HG02870 (cell line): Measurements from ENCODE around the gene ZNF200.
"Not testable (repeated sequence)": the region's sequence is repeated elsewhere in the genome, so short reads cannot be mapped to it uniquely, and the experiment has no call there.

Source experiments
- ATAC-seq: cut with Tn5 transposase; IDR thresholded peaks from one replicate; pipeline ENCODE4 v1.9.1; 2021; ENCODE audit warnings: mild to moderate bottlenecking, moderate library complexity; ENCODE audit not compliant: unreplicated experiment

The ZNF200 gene

DNA sequence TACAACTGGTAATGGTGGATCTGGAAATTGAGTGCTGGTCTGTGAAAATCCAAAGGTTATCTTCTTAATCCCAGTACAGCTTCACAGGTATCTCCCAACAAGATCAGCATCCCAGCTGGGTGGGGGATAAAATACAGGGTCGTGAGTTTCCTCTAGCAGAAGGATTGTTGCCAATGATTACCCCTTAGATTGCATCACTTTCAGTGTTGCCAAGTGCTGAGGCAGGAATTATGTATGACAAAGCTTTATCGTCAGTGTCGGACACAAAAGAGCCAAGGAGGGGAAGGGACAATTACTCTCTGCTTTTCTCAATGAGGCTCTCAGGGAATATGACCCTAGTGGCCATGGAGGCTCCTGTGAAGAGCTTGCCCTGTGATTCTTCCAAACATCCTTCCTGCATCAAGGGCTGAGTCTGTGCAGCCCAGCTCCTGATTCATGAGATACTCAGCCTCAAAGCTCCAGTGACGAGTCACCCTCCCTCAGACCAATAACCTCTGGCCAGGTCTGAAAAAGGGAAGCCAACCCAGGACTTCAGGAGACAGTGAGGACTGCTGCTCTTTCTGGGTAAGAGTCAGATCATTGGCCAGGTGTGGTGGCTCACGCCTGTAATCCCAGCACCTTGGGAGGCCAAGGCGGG is 31.9 kb downstream of the ZNF200 start:
- no peak for ATAC-seq

DNA sequence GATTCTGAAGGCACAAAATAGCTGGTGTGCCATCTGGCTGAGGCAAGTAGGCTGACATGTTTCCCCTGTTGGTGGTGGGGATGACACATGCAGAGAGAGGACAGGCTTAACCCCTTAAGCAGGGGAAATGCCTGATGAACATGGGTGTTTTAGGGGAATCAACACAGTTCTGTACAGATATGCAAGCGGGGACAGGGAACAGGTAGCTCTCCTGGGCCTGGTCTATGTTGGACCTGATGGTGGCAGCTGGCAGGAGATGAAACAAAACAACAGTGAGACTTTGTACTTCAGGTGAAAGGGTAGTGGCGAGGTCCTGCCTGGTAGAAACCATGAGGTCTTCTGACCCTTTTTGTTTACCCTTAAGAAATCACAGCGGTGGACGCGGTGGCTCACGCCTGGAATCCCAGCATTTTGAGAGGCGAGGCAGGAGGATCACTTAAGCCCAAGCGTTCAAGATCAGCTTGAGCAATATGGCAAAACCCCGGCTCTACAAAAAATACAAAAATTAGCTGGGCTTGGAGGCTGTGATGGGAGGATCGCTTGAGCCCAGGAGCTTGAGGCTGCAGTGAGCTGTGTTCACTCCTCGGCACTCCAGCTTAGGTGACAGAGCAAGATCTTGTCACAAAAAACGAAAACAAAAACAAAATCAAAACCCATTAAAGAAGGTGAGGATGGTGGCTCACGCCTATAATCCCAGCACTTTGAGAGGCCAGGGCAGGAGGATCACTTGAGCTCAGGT is 36.5 kb downstream of the ZNF200 start:
- no peak for ATAC-seq

GRCh38 chr16:3197694-3198333 is 37.1 kb downstream of the ZNF200 start:
- not testable (repeated sequence) for ATAC-seq

GRCh38 chr16:3195975-3196374 is 39.0 kb downstream of the ZNF200 start:
- no peak for ATAC-seq

GRCh38 chr16:3194792-3195191 is 40.2 kb downstream of the ZNF200 start:
- no peak for ATAC-seq

GRCh38 chr16:3193221-3194212 is 41.4 kb downstream of the ZNF200 start:
- ATAC-seq, result no peak

DNA sequence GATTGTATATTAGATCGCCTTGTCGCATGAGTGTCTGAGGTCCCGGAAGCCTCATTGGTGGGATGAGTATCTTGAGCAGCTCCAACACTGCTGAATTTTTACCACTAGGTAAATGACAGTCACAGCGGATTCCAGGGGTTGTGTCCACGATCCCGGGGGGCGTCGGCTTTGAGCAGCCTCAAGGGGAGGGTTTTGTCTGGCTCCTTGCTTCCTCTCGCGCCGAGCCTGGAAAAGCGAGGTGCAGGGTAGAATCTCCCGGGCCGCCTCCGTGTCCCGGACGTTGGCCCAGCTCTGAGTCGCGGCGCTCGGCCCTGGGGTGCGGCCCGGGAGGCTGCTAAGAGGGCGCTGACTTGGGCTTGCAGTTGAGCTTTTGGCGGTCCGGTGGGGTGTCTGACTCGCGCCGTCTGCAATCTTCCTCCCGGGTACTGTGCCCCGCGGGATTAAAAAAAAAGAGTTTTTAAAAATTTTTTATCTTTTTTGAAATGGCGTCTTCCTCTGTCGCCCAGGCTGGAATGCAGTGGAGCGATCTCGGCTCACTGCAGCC is 42.4 kb downstream of the ZNF200 start:
- no peak for ATAC-seq

DNA sequence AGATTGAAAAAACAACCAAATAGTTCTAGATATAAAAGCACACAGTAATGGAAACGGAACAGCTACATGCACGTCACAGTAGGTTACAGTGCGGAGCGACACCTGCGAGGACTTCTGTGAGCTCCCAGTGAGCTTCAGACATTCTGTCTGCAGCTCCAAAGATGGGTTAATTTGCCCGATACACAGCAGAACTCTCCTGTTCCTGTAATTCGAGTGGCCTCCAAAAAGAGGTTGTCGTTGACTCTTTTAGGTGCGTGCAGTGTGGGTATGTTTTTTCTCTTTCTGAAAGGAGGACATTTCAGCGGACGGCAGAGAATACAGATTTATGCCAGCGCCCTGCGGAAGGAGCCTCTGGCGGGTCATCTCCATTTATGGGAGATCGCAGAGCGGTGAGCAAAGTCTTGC is 44.0 kb downstream of the ZNF200 start:
- no peak for ATAC-seq

DNA sequence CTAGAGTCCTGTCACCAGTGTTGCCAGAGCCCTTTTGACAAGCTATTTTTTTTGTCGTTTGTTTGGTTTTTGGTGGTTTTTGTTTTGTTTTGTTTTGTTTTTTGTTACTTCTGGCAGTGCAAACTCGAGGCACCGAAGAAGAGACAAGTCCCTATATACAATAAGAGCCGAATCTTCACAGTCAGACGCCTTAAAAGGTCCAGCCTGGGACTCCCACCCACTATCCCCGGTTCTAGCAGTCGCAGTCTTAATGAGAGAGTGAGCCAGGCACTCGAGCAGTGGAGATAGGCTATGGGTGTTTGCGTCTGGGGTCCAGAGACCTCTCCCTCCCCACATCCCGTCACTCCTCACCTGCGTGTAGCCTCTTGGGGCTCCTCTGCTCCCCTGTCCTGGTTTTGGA is 45.1 kb downstream of the ZNF200 start:
- no peak for ATAC-seq

DNA sequence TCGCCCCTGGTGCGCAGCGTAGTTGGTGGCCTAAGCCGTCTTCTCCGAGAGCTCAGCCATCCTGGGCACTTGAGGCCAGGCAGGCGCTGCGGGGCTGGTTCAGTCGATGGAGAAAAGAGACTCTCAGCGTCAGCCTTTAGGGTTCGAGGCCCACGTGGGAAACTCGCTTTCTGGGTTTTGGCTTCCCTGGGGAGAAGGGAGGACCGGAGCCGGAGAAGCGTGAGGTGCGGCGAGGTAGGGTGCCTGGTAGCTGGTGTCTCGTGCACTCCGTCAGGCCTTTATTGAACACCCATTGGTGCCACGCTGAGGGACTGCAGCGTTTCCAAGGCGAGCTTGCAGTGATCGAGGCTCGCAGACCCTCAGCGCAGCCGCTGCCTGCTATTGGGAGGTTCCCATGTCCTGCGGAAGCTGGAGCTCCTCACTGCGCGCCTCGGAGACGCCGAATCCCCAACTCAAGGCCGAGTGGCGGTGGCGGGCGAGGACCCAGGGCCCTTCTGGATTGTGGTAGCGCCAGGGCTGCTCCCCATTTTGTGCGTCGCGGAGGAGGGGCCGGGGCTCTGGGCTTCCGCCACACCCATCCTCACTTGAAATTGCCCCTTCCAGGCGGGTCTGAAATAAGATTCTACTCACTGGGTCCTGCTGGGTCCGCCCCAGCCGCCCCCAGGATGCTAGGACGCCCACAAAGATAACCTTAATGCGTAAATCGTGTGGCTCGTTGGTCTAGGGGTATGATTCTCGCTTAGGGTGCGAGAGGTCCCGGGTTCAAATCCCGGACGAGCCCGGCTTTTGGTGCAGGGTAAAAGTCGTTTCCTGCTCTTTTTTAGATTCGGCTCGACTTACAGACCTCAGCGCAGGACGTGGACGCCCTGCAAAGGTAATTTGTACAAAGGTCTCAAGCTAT is 45.8 kb downstream of the ZNF200 start:
- ATAC-seq, result no peak

- no peak for ATAC-seq
These were observed 46.4 kb downstream of the ZNF200 start for GRCh38 chr16:3188675-3188924.

- ATAC-seq, result no peak
These were observed 46.9 kb downstream of the ZNF200 start, which contains the start of gene OR1F1 for GRCh38 chr16:3187798-3188674. TSS of gene OR1F1 (plus strand) at chr16:3188204.

DNA sequence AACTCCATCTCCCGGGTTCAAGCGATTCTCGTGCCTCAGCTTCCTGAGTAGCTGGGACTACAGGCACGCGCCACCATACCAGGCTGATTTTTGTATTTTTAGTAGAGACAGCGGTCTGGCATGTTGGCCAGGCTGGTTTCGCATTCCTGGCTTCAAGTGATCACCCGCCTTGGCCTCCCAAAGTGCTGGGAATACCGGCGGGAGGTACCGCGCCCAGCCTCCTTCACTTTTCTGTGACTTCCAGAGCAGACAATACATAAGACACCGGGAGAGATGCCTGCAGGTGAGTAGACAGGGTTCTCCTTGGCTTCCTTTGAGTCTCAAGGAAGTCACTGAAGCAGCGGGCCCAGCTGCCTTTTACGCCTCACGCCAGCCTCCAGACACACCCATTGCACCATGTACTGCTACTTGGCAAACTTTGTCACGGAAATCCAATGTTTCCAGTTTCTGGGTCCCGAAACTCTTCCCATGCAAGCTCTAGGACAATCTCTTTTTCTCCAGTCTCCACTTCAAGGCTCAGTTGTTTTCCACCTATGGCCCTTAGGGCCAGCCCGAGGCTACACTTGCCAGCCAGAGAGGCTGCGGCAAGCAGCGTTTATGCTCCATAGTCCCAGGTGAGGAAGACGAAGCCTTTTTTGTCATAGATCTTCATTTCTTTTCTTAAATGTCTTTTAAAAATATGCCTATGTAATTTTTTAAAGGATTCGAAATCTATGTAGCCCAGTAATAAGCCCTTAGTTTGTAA is 47.8 kb downstream of the ZNF200 start:
- ATAC-seq, result no peak

- no peak for ATAC-seq
These were observed 51.4 kb downstream of the ZNF200 start for GRCh38 chr16:3183445-3184139.

- ATAC-seq, result no peak
These were observed 52.1 kb downstream of the ZNF200 start for GRCh38 chr16:3182608-3183444.

DNA sequence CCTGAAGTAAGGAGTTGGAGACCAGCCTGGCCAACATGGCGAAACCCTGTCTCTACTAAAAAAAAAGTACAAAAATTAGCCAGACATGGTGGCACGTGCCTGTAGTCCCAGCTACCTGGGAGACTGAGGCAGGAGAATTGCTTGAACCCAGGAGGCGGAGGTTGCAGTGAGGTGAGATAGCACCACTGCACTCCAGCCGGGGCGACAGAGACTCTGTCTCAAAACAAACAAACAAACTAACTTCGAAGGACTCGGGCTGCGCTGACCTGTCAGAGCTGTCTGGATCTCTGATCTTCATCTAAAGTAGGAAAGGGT is 52.7 kb downstream of the ZNF200 start:
- ATAC-seq, result not testable (repeated sequence)

DNA sequence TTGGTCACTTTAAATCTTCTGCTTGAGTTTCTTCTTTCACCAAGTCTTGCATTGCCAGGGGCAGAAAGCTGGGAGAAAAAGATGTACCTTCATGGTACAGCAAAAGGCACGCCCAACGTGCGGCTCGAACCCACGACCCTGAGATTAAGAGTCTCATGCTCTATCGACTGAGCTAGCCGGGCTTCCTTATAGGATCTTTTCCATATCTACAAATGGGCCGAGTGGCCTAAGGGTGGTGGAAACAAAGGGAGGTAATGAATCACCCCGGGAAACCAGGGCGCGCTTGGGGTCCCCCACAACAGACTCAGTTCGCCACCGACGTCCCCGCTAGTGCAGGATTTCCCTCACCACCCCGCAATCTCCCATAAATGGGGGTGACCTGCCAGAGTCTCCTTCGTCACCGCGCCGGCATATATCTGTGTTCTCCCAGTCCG is 54.5 kb downstream of the ZNF200 start:
- ATAC-seq, result no peak
